ENCODE measurements around the gene VAV2.

The VAV2 gene

GRCh38 chr9:133943036-133943780 lies 48.9 kb downstream of the VAV2 start:
- Histone ChIP-seq H3K79me2 (no peaks in the 10 kb centered on the region), H3K9me3 (ENCODE audit: control insufficient read depth, low read length) (no peaks in the 10 kb centered on the region), H3K36me3 (ENCODE audit: control insufficient read depth, insufficient read depth, low read length) (no peaks in the 10 kb centered on the region), H3K4me2 (ENCODE audit: low read length) (no peak overlapping the region), H2AFZ (no peak overlapping the region), H3K9ac (no peak overlapping the region), H3K4me3 (ENCODE audit: low read depth, low read length) (no peak overlapping the region), H3K27ac (no peak overlapping the region), H3K4me1 (no peaks in the 10 kb centered on the region), H3K27me3 (ENCODE audit: control insufficient read depth, insufficient read depth, low read length) (no peaks in the 10 kb centered on the region)
- no peak for TF ChIP-seq CTCF (IDR thresholded peaks at IDR 0.05)

- no peaks in the 10 kb centered on the region for H3K36me3 ChIP-seq (ENCODE audit: control insufficient read depth, insufficient read depth, low read length)
- no peak overlapping the region for H3K27ac ChIP-seq
- no peak overlapping the region for H2AFZ ChIP-seq
- no peaks in the 10 kb centered on the region for H3K27me3 ChIP-seq (ENCODE audit: control insufficient read depth, insufficient read depth, low read length)
- H3K9me3 ChIP-seq (ENCODE audit: control insufficient read depth, low read length): no peaks in the 10 kb centered on the region
- no peak overlapping the region for H3K4me2 ChIP-seq (ENCODE audit: low read length)
- H3K9ac ChIP-seq: no peak overlapping the region
- H3K79me2 ChIP-seq: no peaks in the 10 kb centered on the region
- no peak for TF ChIP-seq CTCF (IDR thresholded peaks at IDR 0.05)
- no peaks in the 10 kb centered on the region for H3K4me1 ChIP-seq
- H3K4me3 ChIP-seq (ENCODE audit: low read depth, low read length): no peak overlapping the region
Observed at GRCh38 chr9:133942206-133942975, 49.7 kb downstream of the VAV2 start.

- H3K79me2 ChIP-seq: no peaks in the 10 kb centered on the region
- no peaks in the 10 kb centered on the region for H3K27me3 ChIP-seq (ENCODE audit: control insufficient read depth, insufficient read depth, low read length)
- H3K4me2 ChIP-seq (ENCODE audit: low read length): no peak overlapping the region
- H3K4me1 ChIP-seq: peaks cover 9% of the 10 kb centered on the region
- H3K9ac ChIP-seq: no peak overlapping the region
- no peak overlapping the region for H2AFZ ChIP-seq
- no peak for TF ChIP-seq CTCF (IDR thresholded peaks at IDR 0.05)
- no peak overlapping the region for H3K4me3 ChIP-seq (ENCODE audit: low read depth, low read length)
- H3K27ac ChIP-seq: no peak overlapping the region
- no peaks in the 10 kb centered on the region for H3K9me3 ChIP-seq (ENCODE audit: control insufficient read depth, low read length)
- no peaks in the 10 kb centered on the region for H3K36me3 ChIP-seq (ENCODE audit: control insufficient read depth, insufficient read depth, low read length)
Observed at GRCh38 chr9:133939845-133940244, 52.3 kb downstream of the VAV2 start.

- TF ChIP-seq CTCF (IDR thresholded peaks at IDR 0.05): no peak
- H3K4me1 ChIP-seq: peaks cover 9% of the 10 kb centered on the region
- no peaks in the 10 kb centered on the region for H3K27me3 ChIP-seq (ENCODE audit: control insufficient read depth, insufficient read depth, low read length)
- no peak overlapping the region for H3K4me2 ChIP-seq (ENCODE audit: low read length)
- H3K79me2 ChIP-seq: no peaks in the 10 kb centered on the region
- no peak overlapping the region for H3K27ac ChIP-seq
- H3K9me3 ChIP-seq (ENCODE audit: control insufficient read depth, low read length): no peaks in the 10 kb centered on the region
- no peak overlapping the region for H2AFZ ChIP-seq
- no peaks in the 10 kb centered on the region for H3K36me3 ChIP-seq (ENCODE audit: control insufficient read depth, insufficient read depth, low read length)
- H3K4me3 ChIP-seq (ENCODE audit: low read depth, low read length): no peak overlapping the region
- H3K9ac ChIP-seq: no peak overlapping the region
Observed at GRCh38 chr9:133939171-133939785, 52.8 kb downstream of the VAV2 start.
